ENCODE results near the gene CNDP1. TPM values are rescaled to one million over a fixed set of nuclear protein-coding genes. Genes with fewer than 3 reads are reported as not detected.

CNDP1 gene
- total and polyA plus RNA-seq, 4 donors: 0.09 to 21.1 (median 5.8) TPM

- peaks cover 8 to 52% (median 38%) of the 10 kb centered on the region in 4 donors for H3K36me3 ChIP-seq (ENCODE audit: control insufficient read depth in 4 of 4, insufficient read depth in 3 of 4, low read depth in 1 of 4, low read length in 3 of 4)
- TF ChIP-seq JUND (IDR thresholded peaks at IDR 0.05) (no peak), SP1 (IDR thresholded peaks at IDR 0.05) (no peak), EGR1 (IDR thresholded peaks at IDR 0.05; ENCODE audit: low read depth in 2 of 2) (no peak), RXRA (IDR thresholded peaks at IDR 0.05) (no peak)
- H3K27me3 ChIP-seq (ENCODE audit: control insufficient read depth in 4 of 4, insufficient read depth in 4 of 4, low read length in 3 of 4): no peaks in the 10 kb centered on the region
- H3K9ac ChIP-seq (ENCODE audit: low read depth in 1 of 2, low read length in 2 of 2): no peak overlapping the region
- DNase-seq (ENCODE audit: low spot score): no peak
- H3K4me3 ChIP-seq (ENCODE audit: low read depth in 1 of 3, low read length in 3 of 3): no peak overlapping the region
- 95% methylated on average over 18 of the region's 18 CpGs for WGBS
- H3K9me3 ChIP-seq (ENCODE audit: control insufficient read depth in 4 of 4, low read length in 3 of 4): no peaks in the 10 kb centered on the region
- H3K4me1 ChIP-seq (ENCODE audit: control insufficient read depth in 4 of 4, insufficient read depth in 4 of 4, low read length in 3 of 4): peaks cover 9 to 30% (median 25%) of the 10 kb centered on the region in 4 donors
- H3K27ac ChIP-seq (ENCODE audit: low read depth in 1 of 2, low read length in 2 of 2): no peak overlapping the region
Observed at GRCh38 chr18:74519320-74520095, 14.8 kb upstream of the CNDP1 start.

DNA sequence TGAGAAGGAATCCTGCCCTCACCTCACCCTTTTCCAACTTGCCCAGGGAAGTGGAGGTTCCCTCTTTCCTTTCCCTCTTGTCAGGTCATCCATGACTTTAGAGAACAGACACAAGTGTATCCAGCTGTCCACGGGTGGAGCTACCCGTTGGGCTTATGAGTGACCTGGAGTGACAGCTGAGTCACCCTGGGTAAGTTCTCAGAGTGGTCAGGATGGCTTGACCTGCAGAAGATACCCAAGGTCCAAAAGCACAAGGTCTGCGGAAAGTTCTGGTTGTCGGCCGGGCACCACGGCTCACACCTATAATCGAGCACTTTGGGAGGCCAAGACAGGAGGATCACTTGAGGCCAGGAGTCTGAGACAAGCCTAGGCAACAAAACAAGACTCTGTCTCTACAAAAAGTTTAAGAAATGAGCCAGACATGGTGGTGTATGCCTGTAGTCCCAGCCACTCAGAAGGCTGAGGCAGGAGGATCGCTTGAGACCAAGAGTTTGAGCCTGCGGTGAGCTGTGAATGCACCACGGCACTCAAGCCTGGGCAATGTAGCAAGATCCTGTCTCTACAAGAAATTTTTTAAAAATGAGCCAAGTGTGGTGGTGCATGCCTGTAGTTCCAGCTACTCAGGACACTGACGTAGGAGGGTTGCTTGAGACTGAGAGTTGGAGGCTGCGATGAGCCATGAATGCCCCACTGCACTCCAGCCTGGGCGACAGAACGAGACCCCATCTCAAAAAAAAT is 14.0 kb upstream of the CNDP1 start:
- TF ChIP-seq, protein P1, sequence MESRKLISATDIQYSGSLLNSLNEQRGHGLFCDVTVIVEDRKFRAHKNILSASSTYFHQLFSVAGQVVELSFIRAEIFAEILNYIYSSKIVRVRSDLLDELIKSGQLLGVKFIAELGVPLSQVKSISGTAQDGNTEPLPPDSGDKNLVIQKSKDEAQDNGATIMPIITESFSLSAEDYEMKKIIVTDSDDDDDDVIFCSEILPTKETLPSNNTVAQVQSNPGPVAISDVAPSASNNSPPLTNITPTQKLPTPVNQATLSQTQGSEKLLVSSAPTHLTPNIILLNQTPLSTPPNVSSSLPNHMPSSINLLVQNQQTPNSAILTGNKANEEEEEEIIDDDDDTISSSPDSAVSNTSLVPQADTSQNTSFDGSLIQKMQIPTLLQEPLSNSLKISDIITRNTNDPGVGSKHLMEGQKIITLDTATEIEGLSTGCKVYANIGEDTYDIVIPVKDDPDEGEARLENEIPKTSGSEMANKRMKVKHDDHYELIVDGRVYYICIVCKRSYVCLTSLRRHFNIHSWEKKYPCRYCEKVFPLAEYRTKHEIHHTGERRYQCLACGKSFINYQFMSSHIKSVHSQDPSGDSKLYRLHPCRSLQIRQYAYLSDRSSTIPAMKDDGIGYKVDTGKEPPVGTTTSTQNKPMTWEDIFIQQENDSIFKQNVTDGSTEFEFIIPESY (IDR thresholded peaks at IDR 0.05): no peak
- TF ChIP-seq HNF4G (IDR thresholded peaks at IDR 0.05): no peak
- TF ChIP-seq RXRA (IDR thresholded peaks at IDR 0.05): no peak
- no peak for TF ChIP-seq EGR1 (IDR thresholded peaks at IDR 0.05; ENCODE audit: low read depth in 2 of 2)
- no peak for TF ChIP-seq FOXA1 (IDR thresholded peaks at IDR 0.05)
- TF ChIP-seq RAD21 (IDR thresholded peaks at IDR 0.05): no peak
- TF ChIP-seq CTCF (IDR thresholded peaks at IDR 0.05; ENCODE audit: low read depth, low read length, missing input control): no peak
- no peak for TF ChIP-seq REST (IDR thresholded peaks at IDR 0.05)
- TF ChIP-seq YY1 (IDR thresholded peaks at IDR 0.05): no peak
- no peak for TF ChIP-seq SP1 (IDR thresholded peaks at IDR 0.05)
- no peak for TF ChIP-seq TAF1 (conservative IDR thresholded peaks at IDR 0.05)
- TF ChIP-seq NR2F2 (IDR thresholded peaks at IDR 0.05): no peak
- no peak for TF ChIP-seq MAX (IDR thresholded peaks at IDR 0.05)
- TF ChIP-seq HNF4A (conservative IDR thresholded peaks at IDR 0.05): no peak
- H3K27me3 ChIP-seq (ENCODE audit: control insufficient read depth in 4 of 4, insufficient read depth in 4 of 4, low read length in 3 of 4): no peaks in the 10 kb centered on the region
- no peak overlapping the region for H3K27ac ChIP-seq (ENCODE audit: low read depth in 1 of 2, low read length in 2 of 2)
- H3K36me3 ChIP-seq (ENCODE audit: control insufficient read depth in 4 of 4, insufficient read depth in 3 of 4, low read depth in 1 of 4, low read length in 3 of 4): peaks cover 8 to 49% (median 35%) of the 10 kb centered on the region in 4 donors
- peaks cover 5 to 23% (median 19%) of the 10 kb centered on the region in 4 donors for H3K4me1 ChIP-seq (ENCODE audit: control insufficient read depth in 4 of 4, insufficient read depth in 4 of 4, low read length in 3 of 4)
- no peak overlapping the region for H3K4me3 ChIP-seq (ENCODE audit: low read depth in 1 of 3, low read length in 3 of 3)
- 90% methylated on average over 14 of the region's 14 CpGs for WGBS
- H3K9ac ChIP-seq (ENCODE audit: low read depth in 1 of 2, low read length in 2 of 2): no peak overlapping the region
- DNase-seq (ENCODE audit: low spot score): no peak
- no peaks in the 10 kb centered on the region for H3K9me3 ChIP-seq (ENCODE audit: control insufficient read depth in 4 of 4, low read length in 3 of 4)
